Suprapubic skin (tissue), 4 donors: Measurements from ENCODE around the gene COQ4. TPM values are rescaled to one million over a fixed set of nuclear protein-coding genes. Genes with fewer than 3 reads are reported as not detected.
A peak's percentile ranks its signal among the peaks of the same experiment; 100 is the strongest.

Experiments used
- DNase-seq, 2 donors: peaks; one replicate each; pipeline ENCODE4 v3.0.0-alpha.2; 2019; ENCODE audit warnings: low spot score in 2 of 2
- H3K27ac ChIP-seq: fragments of 200-600 bp; sonication (generic); one replicate; pipeline ENCODE4 v1.5.1; 2019
- H3K27me3 ChIP-seq: fragments of 200-600 bp; sonication (generic); one replicate; pipeline ENCODE4 v1.5.1; 2019
- H3K36me3 ChIP-seq: fragments of 200-600 bp; sonication (generic); one replicate; pipeline ENCODE4 v1.5.1; 2019
- H3K4me1 ChIP-seq: fragments of 200-600 bp; sonication (generic); one replicate; pipeline ENCODE4 v1.5.1; 2019
- H3K4me3 ChIP-seq: fragments of 200-600 bp; sonication (generic); one replicate; pipeline ENCODE4 v1.5.1; 2019; ENCODE audit warnings: mild to moderate bottlenecking
- H3K9me3 ChIP-seq: fragments of 200-600 bp; sonication (generic); one replicate; pipeline ENCODE4 v1.5.1; 2019
- EP300 ChIP-seq: sonication (generic); formaldehyde crosslinking; IDR thresholded peaks from one replicate; pipeline ENCODE4 v1.6.1; 2017; ENCODE audit warnings: antibody characterized with exemption
- POLR2A ChIP-seq, 2 donors: fragments of 450-650 bp; IDR thresholded peaks; one replicate each; pipeline ENCODE4 v1.6.1; 2017; ENCODE audit warnings: antibody characterized with exemption in 2 of 2, mild to moderate bottlenecking in 2 of 2, moderate library complexity in 2 of 2
- POLR2AphosphoS5 ChIP-seq, 3 donors: sonication (generic); formaldehyde crosslinking; IDR thresholded peaks; one replicate each; pipeline ENCODE4 v1.6.1; 2017; ENCODE audit warnings: antibody characterized with exemption in 3 of 3
- WGBS: methylation state at CpG from one replicate; pipeline ENCODE4 v1.1.5; 2018; 5-methylcytosine and 5-hydroxymethylcytosine counted together
- total RNA-seq, 4 donors: library from RNA; depleted of rRNA; stranded (reverse); fragments of >200 nt; gene quantifications; one replicate each; pipeline ENCODE4 v1.1.0, GENCODE V29; 2016
- TF ChIP-seq, protein P1 (sequence below), 2 donors: fragments of 200-600 bp in 1 of 2; fragments of 450-650 bp in 1 of 2; sonication (generic) in 1 of 2; IDR thresholded peaks; one replicate each; pipeline ENCODE4 v1.5.1; 2016 to 2019; ENCODE audit warnings: antibody characterized with exemption in 2 of 2, mild to moderate bottlenecking in 1 of 2, moderate library complexity in 1 of 2

The COQ4 gene
- total RNA-seq, 4 donors from 2014 or later = 73.3 to 119 (median 106) TPM

DNA sequence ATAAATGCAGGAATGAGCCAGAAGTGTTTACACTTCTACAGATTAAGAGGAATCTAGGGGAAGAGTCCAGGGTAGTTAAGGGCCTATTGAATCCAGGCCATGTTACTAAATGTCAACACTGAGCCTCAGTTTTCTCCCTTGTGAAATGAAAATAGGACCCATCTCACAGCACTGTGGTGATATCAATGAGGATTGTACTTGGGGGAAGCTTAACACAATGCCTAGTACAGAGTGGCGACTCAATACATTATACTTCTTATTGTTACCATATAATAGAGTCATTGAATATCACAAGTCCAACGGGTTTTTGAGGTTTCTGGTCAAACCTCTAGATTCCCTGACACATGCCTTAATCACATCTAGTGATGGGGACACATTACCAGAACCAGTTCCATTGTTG is 5.0 kb upstream of the COQ4 start:
- Histone ChIP-seq H3K27ac (no peak overlapping the region), H3K27me3 (no peaks in the 10 kb centered on the region), H3K9me3 (no peaks in the 10 kb centered on the region), H3K36me3 (peaks cover 68% of the 10 kb centered on the region), H3K4me3 (no peak overlapping the region), H3K4me1 (peaks cover 10% of the 10 kb centered on the region)
- DNase-seq = no peak
- TF ChIP-seq POLR2AphosphoS5 (IDR thresholded peaks at IDR 0.05) (no peak), EP300 (no peak), POLR2A (IDR thresholded peaks at IDR 0.05) (no peak)
- TF ChIP-seq, protein P1, sequence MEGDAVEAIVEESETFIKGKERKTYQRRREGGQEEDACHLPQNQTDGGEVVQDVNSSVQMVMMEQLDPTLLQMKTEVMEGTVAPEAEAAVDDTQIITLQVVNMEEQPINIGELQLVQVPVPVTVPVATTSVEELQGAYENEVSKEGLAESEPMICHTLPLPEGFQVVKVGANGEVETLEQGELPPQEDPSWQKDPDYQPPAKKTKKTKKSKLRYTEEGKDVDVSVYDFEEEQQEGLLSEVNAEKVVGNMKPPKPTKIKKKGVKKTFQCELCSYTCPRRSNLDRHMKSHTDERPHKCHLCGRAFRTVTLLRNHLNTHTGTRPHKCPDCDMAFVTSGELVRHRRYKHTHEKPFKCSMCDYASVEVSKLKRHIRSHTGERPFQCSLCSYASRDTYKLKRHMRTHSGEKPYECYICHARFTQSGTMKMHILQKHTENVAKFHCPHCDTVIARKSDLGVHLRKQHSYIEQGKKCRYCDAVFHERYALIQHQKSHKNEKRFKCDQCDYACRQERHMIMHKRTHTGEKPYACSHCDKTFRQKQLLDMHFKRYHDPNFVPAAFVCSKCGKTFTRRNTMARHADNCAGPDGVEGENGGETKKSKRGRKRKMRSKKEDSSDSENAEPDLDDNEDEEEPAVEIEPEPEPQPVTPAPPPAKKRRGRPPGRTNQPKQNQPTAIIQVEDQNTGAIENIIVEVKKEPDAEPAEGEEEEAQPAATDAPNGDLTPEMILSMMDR (IDR thresholded peaks at IDR 0.05) = no peak
- 85% methylated on average over 2 of the region's 2 CpGs for WGBS

DNA sequence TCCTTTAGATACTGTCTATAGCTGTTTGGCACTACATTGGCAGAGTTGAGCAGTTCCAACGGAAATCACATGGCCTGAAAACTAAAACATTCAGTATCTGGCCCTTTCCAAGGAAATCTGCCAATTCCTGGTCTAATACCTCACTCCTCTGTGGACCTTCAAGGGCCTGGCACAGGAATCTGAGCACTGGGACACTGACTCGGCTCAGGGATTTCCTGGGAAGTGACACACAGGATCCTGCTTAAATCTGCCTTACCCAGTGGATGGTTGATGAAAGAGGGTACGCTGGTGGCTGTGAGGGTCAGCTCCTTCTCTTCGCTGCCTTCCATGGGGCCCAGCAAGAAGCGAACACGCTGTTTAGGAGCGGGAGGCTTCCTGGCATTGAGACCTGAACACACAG is 1.3 kb upstream of the COQ4 start:
- H3K4me1 ChIP-seq = peaks cover 43% of the 10 kb centered on the region
- WGBS = 79% methylated on average over 7 of the region's 7 CpGs
- H3K27me3 ChIP-seq = no peaks in the 10 kb centered on the region
- peak overlapping the region; percentile 89 for H3K4me3 ChIP-seq
- H3K9me3 ChIP-seq = no peaks in the 10 kb centered on the region
- H3K27ac ChIP-seq = no peak overlapping the region
- DNase-seq = no peak
- peaks cover 44% of the 10 kb centered on the region for H3K36me3 ChIP-seq
- no peak for TF ChIP-seq EP300
- TF ChIP-seq POLR2AphosphoS5 (IDR thresholded peaks at IDR 0.05) = no peak
- TF ChIP-seq, protein P1 (IDR thresholded peaks at IDR 0.05) = no peak
- TF ChIP-seq POLR2A (IDR thresholded peaks at IDR 0.05) = no peak

DNA sequence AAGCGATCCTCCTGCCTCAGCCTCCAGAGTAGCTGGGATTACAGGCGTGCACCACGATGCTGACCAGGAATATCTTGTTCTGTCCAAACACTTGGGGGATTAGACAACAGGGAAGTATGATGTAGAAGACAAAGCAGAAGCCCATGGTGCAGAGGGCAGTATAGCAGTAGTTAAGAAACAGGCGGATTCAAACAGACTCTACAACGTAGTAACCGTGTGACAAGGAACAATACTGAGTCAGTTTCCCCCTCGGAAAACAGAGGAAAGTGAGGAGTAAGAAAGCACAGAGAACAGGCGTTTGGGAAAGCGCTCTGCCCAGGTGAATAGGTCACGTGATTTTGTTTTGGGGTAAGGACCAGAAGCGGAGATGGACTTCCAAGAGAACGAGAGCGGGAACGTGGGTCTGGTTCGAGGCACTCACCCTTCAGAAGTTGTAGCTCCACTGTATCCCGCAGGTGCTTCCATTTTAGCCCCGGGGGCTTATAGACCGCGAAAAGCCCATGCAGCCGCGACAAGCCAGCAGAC is 698 bp upstream of the COQ4 start:
- TF ChIP-seq, protein P1 (IDR thresholded peaks at IDR 0.05) = no peak
- TF ChIP-seq POLR2A (IDR thresholded peaks at IDR 0.05) (no peak), POLR2AphosphoS5 (IDR thresholded peaks at IDR 0.05) (no peak)

DNA sequence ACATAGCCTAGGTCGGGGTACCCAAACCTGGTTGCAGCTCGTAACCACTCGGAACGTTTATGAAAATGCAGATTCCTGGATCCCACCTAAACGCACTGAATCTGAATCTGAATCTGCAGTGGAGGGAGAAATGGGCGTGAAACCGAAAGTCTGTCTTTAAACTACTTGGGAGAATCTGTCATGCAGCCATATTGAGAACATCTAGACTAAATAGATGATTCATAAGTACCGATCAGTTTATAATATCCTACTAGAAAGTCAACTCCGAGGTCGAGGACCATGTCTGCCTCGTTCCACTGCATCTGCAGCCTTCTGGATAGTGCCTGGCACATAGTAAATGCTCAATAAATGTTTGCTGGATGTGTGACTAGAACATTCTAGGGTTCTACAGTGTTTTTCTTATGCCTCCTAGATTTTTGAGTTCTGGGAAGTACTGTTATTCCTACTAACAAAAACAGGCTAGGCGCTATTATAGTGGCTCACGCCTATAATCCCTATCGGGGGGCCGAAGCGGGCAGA is 632 bp downstream of the COQ4 start:
- Histone ChIP-seq H3K36me3 (peaks cover 43% of the 10 kb centered on the region), H3K27me3 (no peaks in the 10 kb centered on the region), H3K27ac (peak overlapping the region; percentile 86), H3K9me3 (no peaks in the 10 kb centered on the region), H3K4me1 (peaks cover 55% of the 10 kb centered on the region), H3K4me3 (peak overlapping the region; percentile 89)
- WGBS = 29% methylated on average over 12 of the region's 16 CpGs
- TF ChIP-seq POLR2A (IDR thresholded peaks at IDR 0.05) = no peak
- TF ChIP-seq, protein P1 (IDR thresholded peaks at IDR 0.05) = no peak
- no peak for TF ChIP-seq EP300
- no peak for TF ChIP-seq POLR2AphosphoS5 (IDR thresholded peaks at IDR 0.05)
- DNase-seq = no peak

More for the DNA sequence above, 698 bp upstream of the COQ4 start:
- Histone ChIP-seq H3K9me3 (no peaks in the 10 kb centered on the region), H3K4me1 (peaks cover 46% of the 10 kb centered on the region), H3K4me3 (peak overlapping the region; percentile 89), H3K36me3 (peaks cover 44% of the 10 kb centered on the region), H3K27me3 (no peaks in the 10 kb centered on the region), H3K27ac (peak overlapping the region; percentile 86)
- 2% methylated on average over 21 of the region's 21 CpGs for WGBS
- no peak for DNase-seq

DNA sequence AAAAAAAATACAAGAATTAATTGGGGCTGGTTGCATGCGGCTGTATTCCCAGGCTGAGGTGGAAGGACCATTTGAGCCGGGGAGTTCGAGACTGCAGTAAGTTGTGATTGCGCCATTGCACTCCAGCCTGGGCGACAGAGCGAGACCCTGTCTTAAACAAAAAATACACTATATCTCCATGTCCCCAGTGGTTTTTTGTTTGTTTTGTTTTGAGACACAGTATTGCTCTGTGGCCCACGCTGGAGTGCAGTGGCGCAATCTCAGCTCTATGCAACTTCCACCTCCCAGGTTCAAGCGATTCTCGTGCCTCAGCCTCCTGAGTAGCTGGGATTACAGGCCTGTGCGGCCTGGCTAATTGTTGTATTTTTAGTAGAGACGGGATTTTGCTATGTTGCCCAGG is 1.2 kb downstream of the COQ4 start:
- no peak for TF ChIP-seq POLR2A (IDR thresholded peaks at IDR 0.05)
- TF ChIP-seq EP300 = no peak
- TF ChIP-seq, protein P1 (IDR thresholded peaks at IDR 0.05) = no peak
- no peak for TF ChIP-seq POLR2AphosphoS5 (IDR thresholded peaks at IDR 0.05)
- peaks cover 46% of the 10 kb centered on the region for H3K36me3 ChIP-seq
- no peak overlapping the region for H3K27ac ChIP-seq

More for the DNA sequence above, 1.2 kb downstream of the COQ4 start:
- peak overlapping the region; percentile 89 for H3K4me3 ChIP-seq
- H3K9me3 ChIP-seq = no peaks in the 10 kb centered on the region
- 86% methylated on average over 12 of the region's 12 CpGs for WGBS
- no peaks in the 10 kb centered on the region for H3K27me3 ChIP-seq
- DNase-seq = no peak
- peaks cover 60% of the 10 kb centered on the region for H3K4me1 ChIP-seq
